Stimulated activated CD8-positive, alpha-beta memory T cell treated with anti-CD3 and anti-CD28 coated beads, Interleukin-7, amount 100 ng/mL, for 48 hours (primary cell): ENCODE results near the gene SERHL2.
"Not testable (repeated sequence)": the region's sequence is repeated elsewhere in the genome, so short reads cannot be mapped to it uniquely, and the experiment has no call there.

Experiments
- DNase-seq, 2 donors: peaks; one replicate each; pipeline ENCODE4 v3.0.0-alpha.2; 2020; ENCODE audit warnings: low read depth in 1 of 2; ENCODE audit errors: extremely low read depth in 1 of 2

SERHL2 gene

GRCh38 chr22:42535082-42535731 is 18.5 kb upstream of the SERHL2 start:
- not testable (repeated sequence) for DNase-seq

- DNase-seq = no peak
These were observed 17.6 kb upstream of the SERHL2 start for GRCh38 chr22:42536166-42536565.

- DNase-seq = not testable (repeated sequence)
These were observed 17.1 kb upstream of the SERHL2 start for GRCh38 chr22:42536634-42537033.

GRCh38 chr22:42537199-42537831 is 16.4 kb upstream of the SERHL2 start:
- not testable (repeated sequence) for DNase-seq

GRCh38 chr22:42539236-42539771 is 14.5 kb upstream of the SERHL2 start:
- not testable (repeated sequence) for DNase-seq

GRCh38 chr22:42544686-42545085 is 9.1 kb upstream of the SERHL2 start:
- DNase-seq = no peak

GRCh38 chr22:42547562-42547961 is 6.2 kb upstream of the SERHL2 start:
- no peak for DNase-seq

- DNase-seq = not testable (repeated sequence)
These were observed 5.6 kb upstream of the SERHL2 start for GRCh38 chr22:42548126-42548525.

- DNase-seq = no peak
These were observed 5.0 kb upstream of the SERHL2 start for GRCh38 chr22:42548597-42549330.

- DNase-seq = no peak
These were observed 4.3 kb upstream of the SERHL2 start for GRCh38 chr22:42549331-42550060.

GRCh38 chr22:42552294-42552647 is 1.5 kb upstream of the SERHL2 start:
- not testable (repeated sequence) for DNase-seq

GRCh38 chr22:42560381-42560780 is 6.6 kb downstream of the SERHL2 start:
- DNase-seq = no peak

GRCh38 chr22:42560781-42561180 is 7.0 kb downstream of the SERHL2 start:
- no peak for DNase-seq

GRCh38 chr22:42561856-42562255 is 8.1 kb downstream of the SERHL2 start:
- DNase-seq = no peak

GRCh38 chr22:42562279-42562678 is 8.5 kb downstream of the SERHL2 start:
- DNase-seq = no peak

GRCh38 chr22:42562684-42563083 is 8.9 kb downstream of the SERHL2 start:
- DNase-seq = no peak

GRCh38 chr22:42563943-42564342 is 10.2 kb downstream of the SERHL2 start:
- DNase-seq = not testable (repeated sequence)

- DNase-seq = no peak
These were observed 10.9 kb downstream of the SERHL2 start for GRCh38 chr22:42564699-42565098.

- DNase-seq = no peak
These were observed 12.2 kb downstream of the SERHL2 start for GRCh38 chr22:42565956-42566355.

- DNase-seq = not testable (repeated sequence)
These were observed 14.2 kb downstream of the SERHL2 start for GRCh38 chr22:42567950-42568349.

GRCh38 chr22:42570580-42570979 is 16.8 kb downstream of the SERHL2 start:
- DNase-seq = not testable (repeated sequence)
